ENCODE data around the gene TMEM138.

GRCh38 chr11:61375761-61376108, 13.6 kb downstream of the TMEM138 start:
- TF ChIP-seq, protein P1, sequence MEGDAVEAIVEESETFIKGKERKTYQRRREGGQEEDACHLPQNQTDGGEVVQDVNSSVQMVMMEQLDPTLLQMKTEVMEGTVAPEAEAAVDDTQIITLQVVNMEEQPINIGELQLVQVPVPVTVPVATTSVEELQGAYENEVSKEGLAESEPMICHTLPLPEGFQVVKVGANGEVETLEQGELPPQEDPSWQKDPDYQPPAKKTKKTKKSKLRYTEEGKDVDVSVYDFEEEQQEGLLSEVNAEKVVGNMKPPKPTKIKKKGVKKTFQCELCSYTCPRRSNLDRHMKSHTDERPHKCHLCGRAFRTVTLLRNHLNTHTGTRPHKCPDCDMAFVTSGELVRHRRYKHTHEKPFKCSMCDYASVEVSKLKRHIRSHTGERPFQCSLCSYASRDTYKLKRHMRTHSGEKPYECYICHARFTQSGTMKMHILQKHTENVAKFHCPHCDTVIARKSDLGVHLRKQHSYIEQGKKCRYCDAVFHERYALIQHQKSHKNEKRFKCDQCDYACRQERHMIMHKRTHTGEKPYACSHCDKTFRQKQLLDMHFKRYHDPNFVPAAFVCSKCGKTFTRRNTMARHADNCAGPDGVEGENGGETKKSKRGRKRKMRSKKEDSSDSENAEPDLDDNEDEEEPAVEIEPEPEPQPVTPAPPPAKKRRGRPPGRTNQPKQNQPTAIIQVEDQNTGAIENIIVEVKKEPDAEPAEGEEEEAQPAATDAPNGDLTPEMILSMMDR (IDR thresholded peaks at IDR 0.05; ENCODE audit: insufficient read depth, low read length) = no peak
- no peak for TF ChIP-seq GABPA (IDR thresholded peaks at IDR 0.05; ENCODE audit: low read depth)
